ENCODE data around the gene NR5A1.

NR5A1 gene

GRCh38 chr9:124513376-124513994, 6.3 kb upstream of the NR5A1 start:
- no peak for DNase-seq

- DNase-seq: no peak
Measured at GRCh38 chr9:124512806-124513204, 5.6 kb upstream of the NR5A1 start.

- DNase-seq: no peak
Measured at GRCh38 chr9:124511891-124512805, 4.9 kb upstream of the NR5A1 start.

GRCh38 chr9:124511426-124511840, 4.2 kb upstream of the NR5A1 start:
- no peak for DNase-seq

- no peak for DNase-seq
Measured at GRCh38 chr9:124510650-124511425, 3.6 kb upstream of the NR5A1 start.

GRCh38 chr9:124507880-124508423, 753 bp upstream of the NR5A1 start:
- no peak for DNase-seq

GRCh38 chr9:124506433-124506832, 766 bp downstream of the NR5A1 start:
- DNase-seq: no peak

- no peak for DNase-seq
Measured at GRCh38 chr9:124505901-124506346, 1.3 kb downstream of the NR5A1 start.

GRCh38 chr9:124505006-124505900, 1.9 kb downstream of the NR5A1 start:
- DNase-seq: no peak

- DNase-seq: no peak
Measured at GRCh38 chr9:124504530-124505005, 2.6 kb downstream of the NR5A1 start.

GRCh38 chr9:124503713-124504529, 3.3 kb downstream of the NR5A1 start:
- DNase-seq: no peak

- no peak for DNase-seq
Measured at GRCh38 chr9:124502711-124503702, 4.2 kb downstream of the NR5A1 start.

GRCh38 chr9:124501771-124502320, 5.4 kb downstream of the NR5A1 start:
- DNase-seq: no peak

- no peak for DNase-seq
Measured at GRCh38 chr9:124500796-124501611, 6.2 kb downstream of the NR5A1 start.

GRCh38 chr9:124500028-124500795, 7.0 kb downstream of the NR5A1 start:
- no peak for DNase-seq

- DNase-seq: no peak
Measured at GRCh38 chr9:124499216-124499615, 8.0 kb downstream of the NR5A1 start.

GRCh38 chr9:124498499-124499146, 8.6 kb downstream of the NR5A1 start:
- no peak for DNase-seq
